Measurements from ENCODE around the gene PRICKLE4.
"Not testable (repeated sequence)": the region's sequence is repeated elsewhere in the genome, so short reads cannot be mapped to it uniquely, and the experiment has no call there.

PRICKLE4 gene

DNA sequence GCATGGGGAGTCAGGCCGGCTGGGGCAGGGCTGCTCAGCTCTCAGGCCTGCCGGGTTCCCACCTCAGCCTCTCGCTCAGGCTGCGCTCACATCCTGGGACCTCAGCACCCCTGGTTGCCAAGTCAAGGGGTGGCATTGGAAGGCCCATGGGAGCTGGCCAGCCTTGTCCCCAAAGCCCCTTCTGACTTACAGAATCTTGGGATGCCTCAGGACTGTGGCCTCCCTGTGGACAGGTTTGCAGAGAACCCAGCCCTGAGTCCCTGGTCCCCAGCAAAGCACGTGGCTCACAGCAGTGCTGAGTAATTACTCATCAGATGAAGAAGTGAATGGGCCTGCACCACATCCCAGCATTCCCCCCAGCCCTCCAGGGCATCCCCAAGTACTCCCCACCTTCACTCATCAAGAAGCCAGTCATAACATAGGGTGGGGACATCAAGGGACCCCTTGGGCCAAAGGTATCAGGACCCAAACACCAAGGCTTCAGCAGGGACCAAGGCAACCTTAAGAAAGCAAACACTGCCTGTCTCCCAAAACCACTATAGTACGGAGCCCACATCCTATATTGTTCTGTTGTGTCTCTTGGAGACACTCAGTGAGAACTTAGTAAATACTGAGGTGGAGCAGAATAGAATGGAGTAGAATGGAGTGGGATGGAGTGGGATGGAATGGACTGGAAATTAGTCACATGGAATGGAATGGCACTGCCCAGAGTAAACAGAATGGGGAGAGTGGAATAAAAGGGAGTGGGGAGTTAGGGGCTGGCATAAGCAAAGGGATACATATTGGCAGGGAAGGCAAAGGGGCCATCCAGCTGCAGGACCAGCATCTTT lies 37.0 kb upstream of the PRICKLE4 start:
- no peak for DNase-seq (ENCODE audit: extremely low read depth in 1 of 2, low read depth in 1 of 2)

DNA sequence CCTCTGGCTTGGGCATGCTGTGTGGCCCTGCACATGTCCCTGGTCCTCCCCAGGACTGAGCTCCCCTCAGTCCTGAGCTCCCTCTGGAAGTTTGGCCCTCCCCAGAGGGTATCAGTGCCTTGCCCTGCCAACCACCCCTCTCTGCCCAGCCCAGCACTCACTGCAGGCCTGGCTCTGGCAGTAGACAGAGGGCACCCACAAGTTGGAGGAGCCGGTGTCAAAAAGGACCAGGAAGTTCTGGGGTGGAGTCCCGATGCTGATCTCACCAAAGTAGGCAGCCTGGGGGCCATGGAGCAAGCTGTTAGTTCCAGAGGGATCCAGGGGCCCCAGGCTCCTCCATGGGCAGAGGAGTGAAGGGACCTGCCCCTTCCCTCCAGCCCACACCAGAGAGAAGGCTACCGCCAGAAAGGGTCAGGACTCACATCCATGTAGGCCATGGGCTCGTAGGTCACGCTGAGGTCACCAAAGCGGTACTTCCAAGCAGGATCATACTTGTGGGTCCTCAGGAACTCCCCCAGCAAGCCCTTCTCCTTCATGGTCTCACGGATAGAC lies 36.3 kb upstream of the PRICKLE4 start:
- DNase-seq (ENCODE audit: extremely low read depth in 1 of 2, low read depth in 1 of 2) = no peak

DNA sequence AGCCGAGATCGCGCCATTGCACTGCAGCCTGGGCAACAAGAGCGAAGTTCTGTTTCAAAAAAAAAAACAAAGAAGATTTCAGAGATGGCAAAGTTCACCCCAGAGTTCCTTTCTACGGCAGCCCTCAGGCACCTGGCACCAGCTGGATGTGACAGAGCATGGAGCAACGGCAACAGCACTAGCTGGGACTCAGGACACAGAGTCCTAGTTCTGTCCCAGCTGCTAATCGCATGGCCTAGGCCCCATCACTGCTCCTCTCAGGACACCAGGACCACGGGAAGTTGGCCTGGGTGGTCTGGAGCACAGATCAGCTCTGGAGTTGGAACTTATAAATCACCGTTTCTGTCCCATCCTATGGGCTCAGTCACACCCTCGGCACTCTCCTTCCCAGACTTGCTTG lies 34.5 kb upstream of the PRICKLE4 start:
- DNase-seq (ENCODE audit: extremely low read depth in 1 of 2, low read depth in 1 of 2) = no peak

DNA sequence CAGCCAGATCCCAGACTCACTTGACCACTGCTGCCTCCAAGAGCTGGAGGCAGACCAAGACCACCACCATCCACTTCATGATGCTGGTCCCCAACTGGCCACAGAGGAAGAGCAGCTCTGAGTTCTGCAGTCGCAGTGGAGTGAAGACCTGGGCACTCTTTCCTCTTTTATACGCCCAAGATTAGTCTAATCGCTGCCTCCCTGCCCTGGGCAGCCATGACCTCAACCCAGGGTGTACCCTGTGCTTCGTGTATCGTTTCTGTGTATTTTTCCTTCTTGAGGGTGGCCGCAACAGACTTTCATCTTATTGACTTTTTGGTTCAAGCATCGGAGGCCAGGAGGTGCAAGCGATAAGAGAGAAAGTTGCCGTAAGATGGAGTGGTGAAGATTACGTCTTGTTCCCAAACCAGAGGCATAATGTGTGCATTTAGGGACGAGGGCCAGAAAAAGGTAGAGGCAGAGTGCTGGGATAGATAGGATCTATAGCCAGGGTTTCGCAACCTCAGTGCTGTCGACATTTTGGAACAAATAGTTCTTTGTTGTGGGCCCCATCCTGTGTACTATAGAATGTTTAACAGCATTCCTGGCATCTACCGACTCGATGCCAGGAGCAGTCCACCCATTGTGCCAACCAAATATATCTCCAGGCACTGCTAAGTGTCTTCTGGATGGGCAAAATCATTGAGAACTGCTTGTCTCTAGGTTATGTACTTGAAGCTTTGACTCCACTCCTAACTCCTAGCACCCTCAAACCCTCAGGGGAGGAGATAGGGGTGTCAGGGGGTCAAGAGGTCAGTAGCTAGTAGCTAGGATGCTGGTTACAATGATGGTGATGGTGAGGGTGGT lies 33.1 kb upstream of the PRICKLE4 start, which contains the start of gene PGC:
Gene PGC, minus strand, starts transcription at position 142 of the 846 bp plus-strand sequence. Its CDS starts 63 bp downstream, at position 79.
- DNase-seq (ENCODE audit: extremely low read depth in 1 of 2, low read depth in 1 of 2) = no peak

DNA sequence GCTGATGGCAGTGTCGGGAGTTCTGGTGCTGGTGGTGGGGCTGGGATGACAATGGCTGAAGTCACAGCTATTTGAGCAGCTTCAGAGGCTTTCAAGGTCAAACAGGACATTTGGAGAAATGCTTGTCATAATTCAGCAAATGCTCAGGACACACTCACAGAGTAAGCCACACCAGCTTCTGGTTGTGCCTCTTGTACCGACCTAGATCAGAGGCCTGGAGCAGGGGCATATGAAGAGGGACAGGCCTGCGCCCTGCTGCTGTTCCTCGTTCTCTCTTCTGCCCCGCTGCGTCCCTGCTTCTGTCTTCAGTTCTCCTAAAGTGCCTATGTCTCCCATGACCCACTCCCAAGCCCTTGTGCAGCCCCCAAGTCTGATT lies 32.5 kb upstream of the PRICKLE4 start:
- no peak for DNase-seq (ENCODE audit: extremely low read depth in 1 of 2, low read depth in 1 of 2)

DNA sequence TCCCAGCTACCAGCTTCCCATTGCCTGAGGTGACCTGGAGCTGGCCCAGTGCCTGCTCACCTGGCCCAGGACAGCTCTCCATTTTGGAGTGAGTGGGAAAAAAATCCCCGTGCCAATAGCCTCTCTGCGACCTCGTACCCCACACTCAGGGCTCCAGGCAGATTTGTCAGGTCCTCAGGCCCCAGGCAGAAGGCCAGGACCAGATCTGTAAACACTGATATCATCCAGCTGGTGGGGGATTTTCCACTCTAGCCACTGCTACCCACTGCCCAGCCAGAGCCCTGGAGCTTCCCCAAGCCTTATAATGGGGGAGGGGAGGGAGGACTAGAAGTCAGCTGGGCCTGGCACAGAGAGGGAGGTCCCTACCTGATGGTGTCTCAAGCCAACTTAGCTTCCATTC lies 32.0 kb upstream of the PRICKLE4 start:
- DNase-seq (ENCODE audit: extremely low read depth in 1 of 2, low read depth in 1 of 2) = no peak

DNA sequence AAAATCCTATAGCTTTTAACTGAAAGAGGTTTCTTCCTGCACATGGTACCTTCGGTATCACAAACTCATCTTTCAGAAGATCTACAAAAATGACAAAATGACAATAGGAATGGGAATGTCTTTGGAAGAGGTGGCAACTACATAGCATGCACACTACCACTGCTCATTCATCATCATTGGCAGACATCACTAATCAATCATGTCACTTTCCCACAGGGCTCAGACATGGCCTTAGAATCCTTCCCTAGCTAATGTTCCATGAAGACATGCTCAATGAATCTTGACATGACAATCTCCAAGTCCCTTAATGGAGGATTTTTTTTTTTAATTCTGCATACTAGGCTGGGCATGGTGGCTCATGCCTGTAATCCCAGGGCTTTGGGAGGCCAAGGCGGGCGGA lies 30.2 kb upstream of the PRICKLE4 start:
- no peak for DNase-seq (ENCODE audit: extremely low read depth in 1 of 2, low read depth in 1 of 2)

DNA sequence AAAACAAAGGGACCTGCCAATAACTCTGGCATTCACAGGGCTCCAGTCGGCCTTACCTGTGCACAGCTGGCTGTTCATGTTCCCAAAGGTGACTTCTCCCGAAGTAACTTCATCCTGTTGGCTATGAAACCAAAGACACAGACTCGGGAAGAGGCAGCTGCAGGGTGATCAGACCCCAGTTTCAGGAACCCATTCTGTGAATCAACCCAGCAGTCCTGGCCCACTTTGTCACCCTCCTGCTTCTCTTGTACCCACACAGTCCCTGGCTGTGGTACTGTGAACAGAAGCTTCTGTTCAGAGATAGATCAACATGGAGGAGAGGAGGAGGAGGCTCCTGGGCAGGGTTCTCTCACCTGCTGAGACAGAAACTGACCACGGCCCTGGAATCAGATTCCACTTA lies 24.7 kb upstream of the PRICKLE4 start:
- DNase-seq (ENCODE audit: extremely low read depth in 1 of 2, low read depth in 1 of 2) = no peak

DNA sequence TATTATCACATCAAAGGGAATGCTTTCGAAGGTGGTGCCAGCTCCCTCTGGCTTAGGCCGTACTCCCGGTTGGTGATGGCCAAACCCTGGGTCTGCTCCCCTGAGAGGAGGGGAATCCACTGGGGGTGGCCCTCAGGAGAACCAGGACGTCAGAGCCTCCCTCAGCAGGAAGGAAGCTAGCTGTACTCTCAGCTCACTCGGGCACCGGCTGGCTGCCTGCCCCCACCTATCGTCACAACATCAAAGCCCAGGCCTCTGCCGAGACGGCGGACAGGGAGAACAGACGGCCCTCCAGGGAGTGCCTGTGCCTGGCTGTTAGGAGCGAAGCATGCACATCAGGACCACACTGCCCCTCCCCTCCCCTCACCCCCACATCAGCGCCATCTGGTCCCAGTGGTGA lies 24.2 kb upstream of the PRICKLE4 start:
- no peak for DNase-seq (ENCODE audit: extremely low read depth in 1 of 2, low read depth in 1 of 2)

DNA sequence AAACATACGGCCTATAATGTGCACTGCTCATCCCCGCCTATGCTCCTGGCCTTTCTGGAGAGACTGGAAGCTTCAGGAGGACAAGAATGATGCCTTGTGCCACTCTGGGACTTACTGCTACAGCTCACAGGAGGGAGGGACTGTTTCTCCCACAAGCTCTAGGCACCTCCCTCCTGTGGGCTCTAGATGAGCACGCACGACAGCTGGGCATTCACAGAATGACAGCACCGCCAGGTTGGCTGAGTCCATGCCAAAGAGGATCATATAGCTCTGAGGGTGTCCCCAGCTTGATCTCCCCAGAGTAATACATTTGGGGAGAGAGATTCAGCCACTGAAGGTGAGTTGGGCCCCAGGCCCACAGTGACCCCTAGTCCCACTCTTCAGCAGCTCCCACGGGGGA lies 23.3 kb upstream of the PRICKLE4 start:
- DNase-seq (ENCODE audit: extremely low read depth in 1 of 2, low read depth in 1 of 2) = no peak

DNA sequence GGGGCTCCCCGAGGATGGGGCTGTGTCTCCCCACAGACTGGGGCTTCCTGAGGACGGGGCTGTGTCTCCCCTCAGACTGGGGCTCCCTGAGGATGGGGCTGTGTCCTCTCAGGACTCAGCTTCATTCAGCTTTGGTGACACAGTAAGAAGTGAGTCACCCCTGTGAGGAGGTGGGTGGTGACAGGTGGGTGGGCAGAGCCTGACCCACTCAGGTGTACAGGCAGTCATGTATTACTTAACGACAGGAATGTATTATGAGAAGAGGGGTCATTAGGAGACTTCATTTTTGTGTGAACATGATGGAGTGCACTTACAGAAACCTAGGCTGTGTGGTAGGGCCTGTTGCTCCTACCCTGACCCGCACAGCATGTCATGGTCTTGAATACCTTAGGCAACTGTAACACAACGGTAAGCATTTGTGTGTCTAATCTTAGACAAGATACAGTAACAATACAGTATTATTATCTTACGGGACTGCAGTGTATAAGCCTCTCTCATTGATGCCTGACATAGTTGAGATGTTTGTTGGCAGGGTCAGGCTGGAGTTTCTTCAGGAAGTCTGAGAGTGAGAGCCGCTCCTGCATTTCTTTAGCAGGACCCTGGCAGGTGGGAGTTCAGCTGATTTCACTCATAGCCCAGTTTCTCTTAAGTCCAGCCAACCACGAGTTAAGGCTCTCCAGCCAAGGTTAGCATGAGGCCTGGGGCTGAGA lies 22.5 kb upstream of the PRICKLE4 start:
- no peak for DNase-seq (ENCODE audit: extremely low read depth in 1 of 2, low read depth in 1 of 2)

DNA sequence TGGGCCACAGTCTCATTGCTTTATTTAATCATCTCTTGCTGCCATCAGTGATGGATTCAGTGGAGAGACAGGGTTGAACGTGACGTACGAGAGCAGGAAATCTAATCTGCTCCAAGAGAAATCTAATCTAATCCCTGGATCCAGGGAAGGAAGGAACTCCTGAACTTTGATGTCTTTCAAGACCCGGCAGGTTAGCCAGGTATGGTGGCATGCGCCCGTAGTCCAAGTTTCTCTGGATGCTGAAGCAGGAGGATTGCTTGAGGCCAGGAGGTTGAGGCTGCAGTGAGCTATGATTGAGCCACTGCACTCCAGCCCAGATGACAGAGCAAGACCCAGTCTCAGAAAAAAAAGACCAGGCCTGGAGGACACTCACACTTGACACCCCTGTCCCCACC lies 21.9 kb upstream of the PRICKLE4 start:
- DNase-seq (ENCODE audit: extremely low read depth in 1 of 2, low read depth in 1 of 2) = no peak

DNA sequence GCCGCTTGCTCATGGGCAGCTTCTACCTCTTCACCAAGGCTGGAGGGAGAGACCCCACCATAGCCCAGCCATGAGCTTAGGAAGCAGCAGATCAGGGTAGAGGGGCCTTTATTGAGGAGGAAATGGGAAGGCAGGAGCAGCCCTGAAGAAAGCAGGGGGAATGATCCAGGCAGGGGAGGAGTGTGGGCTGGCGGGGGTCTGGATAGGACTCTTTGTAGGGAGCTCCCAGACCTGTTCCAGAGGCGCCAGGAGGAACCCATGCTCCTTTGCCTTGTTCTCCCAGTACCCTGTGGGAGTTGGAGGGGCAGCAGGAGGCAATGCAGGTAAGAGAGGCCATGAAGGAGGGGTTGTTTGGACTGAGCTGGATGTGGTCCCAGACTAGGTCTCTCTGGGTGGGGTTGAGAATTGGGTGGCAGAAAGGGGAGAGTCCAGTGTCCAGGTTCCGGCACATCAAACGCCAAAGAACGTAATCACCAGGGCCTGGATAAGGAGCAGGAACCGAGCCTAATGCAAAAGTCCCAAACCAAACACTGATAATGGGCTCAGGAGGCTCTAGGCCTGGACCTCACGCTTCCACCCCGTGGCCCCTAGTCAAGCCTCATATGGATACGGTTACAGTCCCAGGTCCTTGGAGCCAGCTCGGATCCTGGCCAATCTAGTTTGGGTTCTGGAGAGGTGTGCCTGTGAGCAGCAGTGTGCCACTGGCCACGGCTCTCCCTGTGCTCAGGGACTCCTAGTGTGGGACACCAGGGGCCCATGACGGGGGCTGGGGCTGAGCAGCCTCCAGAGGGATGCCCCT lies 21.3 kb upstream of the PRICKLE4 start:
- DNase-seq (ENCODE audit: extremely low read depth in 1 of 2, low read depth in 1 of 2) = no peak

DNA sequence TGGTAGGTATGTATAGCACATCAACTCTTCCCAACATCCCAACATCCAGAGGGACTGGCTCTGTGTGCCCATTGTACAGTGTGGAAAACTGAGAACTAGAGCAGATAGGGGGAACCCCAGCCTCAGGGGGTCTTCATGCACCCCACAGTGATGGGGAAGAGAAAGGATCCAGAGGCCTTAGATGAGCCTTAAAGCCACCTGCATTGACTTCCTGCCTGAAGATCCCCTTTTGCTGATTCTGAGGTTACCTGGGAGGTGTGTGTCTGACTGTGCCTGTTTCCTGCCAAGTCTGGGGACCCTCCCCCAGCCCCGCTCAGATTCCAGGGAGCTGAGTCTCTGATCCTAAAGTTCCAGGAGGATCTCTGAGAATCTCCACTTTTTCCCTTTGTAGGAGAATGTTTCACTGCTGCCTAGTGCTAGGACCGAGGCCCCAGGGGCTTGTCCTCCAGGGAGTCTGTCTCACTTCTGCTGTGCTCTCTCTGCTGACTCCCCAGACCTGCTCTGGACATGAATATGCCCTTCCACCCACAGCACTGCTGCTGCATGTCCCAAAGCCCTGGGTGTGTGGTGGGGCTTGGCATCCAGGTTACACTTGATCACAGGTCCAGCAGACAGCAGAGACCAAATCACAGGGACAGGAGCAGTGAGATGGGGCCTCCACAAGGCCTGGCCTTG lies 20.5 kb upstream of the PRICKLE4 start:
- no peak for DNase-seq (ENCODE audit: extremely low read depth in 1 of 2, low read depth in 1 of 2)

DNA sequence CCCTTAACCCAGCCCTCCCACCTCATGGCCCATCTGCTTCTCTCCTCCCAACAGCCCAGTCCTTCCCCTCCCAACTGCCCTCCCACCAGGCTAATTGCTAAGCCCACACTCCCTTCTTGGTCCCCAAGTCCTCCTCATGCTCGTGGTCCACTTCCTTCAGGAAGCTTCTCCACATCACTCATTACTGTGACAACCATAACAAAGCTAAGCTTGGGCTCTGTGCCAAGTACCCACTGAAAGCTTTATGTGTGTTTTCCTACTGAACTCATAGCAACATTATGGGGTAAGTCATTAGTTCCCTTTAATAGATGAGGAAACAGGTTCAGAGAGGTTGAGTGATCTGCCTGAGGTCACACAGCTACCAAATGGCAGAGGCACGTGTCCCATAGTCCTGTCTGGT lies 17.1 kb upstream of the PRICKLE4 start:
- DNase-seq (ENCODE audit: extremely low read depth in 1 of 2, low read depth in 1 of 2) = no peak

DNA sequence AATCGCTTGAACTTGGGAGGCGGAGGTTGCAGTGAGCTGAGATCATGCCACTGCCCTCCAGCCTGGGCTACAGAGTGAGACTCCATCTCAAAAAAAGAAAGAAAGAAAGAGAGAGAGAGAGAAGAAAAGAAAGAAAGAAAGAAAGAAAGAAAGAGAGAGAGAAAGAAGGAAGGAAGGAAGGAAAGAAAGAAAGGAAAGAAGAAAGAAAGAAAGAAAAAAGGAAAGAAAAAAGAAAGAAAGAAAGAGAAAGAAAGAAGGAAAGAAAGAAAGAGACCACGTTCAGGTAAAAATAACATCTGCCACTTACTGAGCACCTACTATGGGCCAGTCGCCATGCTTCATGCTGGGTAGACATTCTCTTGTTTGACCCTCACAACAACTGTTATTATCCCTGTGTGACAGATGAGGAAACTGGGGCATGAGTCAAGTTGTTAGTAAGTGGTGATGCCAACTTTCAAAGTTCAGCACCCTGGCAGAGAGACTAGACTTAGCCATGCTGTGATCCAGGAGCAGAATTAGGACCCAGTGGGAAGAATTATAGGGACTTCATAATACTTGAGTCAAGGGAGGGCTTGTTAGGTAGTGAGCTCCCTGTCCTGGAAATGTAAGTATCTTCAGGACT lies 14.4 kb upstream of the PRICKLE4 start:
- not testable (repeated sequence) for DNase-seq (ENCODE audit: extremely low read depth in 1 of 2, low read depth in 1 of 2)

DNA sequence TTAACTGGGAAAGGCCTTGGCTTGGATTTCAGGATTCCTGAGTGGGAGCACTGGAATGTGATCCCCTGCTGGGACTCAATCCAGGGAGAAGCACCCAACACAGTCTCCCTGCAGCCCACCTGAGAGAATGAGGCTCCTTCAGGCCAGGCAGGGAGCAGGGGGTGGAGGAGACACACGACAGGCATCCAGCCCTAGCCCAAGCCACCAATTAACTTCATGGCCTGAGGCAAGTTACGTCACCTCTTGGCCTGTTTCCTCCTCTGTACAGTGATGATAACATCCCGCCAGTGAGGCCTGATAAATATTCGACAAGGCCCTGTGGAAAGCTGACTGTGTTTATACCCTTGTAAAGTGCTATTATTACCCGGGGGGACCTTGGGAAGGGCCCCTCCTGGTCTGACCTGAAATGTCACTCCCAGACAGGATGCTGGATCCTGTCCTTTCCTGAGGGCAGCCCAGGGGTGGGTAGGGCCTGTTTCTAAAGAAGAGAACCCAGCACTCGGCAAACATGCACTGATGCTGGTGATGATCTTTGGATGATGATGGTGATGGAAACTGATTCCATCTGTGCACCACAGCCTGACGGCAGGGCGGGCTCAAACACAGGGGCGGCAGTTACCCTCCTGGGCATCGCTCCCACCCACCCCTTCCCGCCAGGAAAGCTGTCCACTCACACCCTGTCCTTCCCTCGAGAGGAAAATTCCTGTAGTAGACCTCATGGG lies 13.3 kb upstream of the PRICKLE4 start:
- no peak for DNase-seq (ENCODE audit: extremely low read depth in 1 of 2, low read depth in 1 of 2)

DNA sequence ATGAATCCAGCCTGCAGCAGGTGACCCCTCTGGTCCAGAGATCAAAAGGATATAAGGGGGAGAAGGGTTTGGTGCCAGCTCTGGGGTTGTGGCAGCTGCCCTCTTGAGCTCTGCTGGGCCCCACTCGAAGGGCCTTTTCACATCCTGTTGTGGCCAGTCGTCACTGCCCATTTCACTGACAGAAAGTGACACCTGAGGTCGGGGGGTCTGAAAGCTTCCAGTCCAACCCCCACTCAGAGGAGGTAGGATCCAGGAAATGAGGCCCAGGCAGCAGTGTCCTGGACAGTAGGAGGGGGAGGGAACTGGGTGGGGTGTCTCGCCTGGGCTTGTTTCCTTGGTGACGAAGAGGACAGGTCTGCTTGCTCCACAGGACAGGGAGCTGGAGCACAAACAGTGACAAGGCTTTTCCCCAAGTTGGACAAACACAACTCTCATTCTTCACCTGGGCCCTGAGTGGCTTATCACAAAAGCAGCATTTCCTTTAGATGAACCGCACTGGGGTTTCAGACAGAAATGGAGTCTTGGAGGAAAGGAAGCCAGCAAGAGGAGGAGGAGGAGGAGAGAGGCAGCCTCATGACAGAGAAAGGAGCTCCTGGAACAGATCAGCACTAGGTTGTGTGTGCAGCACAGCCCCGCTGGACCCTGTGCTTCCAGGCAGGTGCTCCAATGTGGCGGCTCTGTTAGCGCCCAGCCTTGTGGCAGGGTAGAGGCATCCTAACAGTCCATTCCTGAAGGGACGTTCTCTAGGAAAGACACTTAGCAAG lies 11.9 kb upstream of the PRICKLE4 start:
- DNase-seq (ENCODE audit: extremely low read depth in 1 of 2, low read depth in 1 of 2) = no peak

All from activated CD8-positive, alpha-beta memory T cell treated with anti-CD3 and anti-CD28 coated beads for 1 hour (primary cell).